Heart left ventricle (tissue), 16 donors: ENCODE data around the gene CYP4F3. TPM values are rescaled to one million over a fixed set of nuclear protein-coding genes. Genes with fewer than 3 reads are reported as not detected.

Experiments
- ATAC-seq, 4 donors: fragments of 200-7000 bp; cut with Tn5 transposase; one replicate each; pipeline ENCODE4 v1.9.1; 2020 to 2022; ENCODE audit warnings: moderate library complexity in 4 of 4, mild to moderate bottlenecking in 3 of 4, moderate number of reproducible peaks in 1 of 4
- DNase-seq, 5 donors: peaks; one replicate each; pipeline ENCODE4 v3.0.0-alpha.2; 2020
- H3K27ac ChIP-seq, 12 donors: fragments of 200-600 bp; sonication (generic) in 4 of 12; one replicate each; pipeline versions ENCODE4 v1.5.0 to v1.8.0; 2016 to 2022; ENCODE audit warnings: mild to moderate bottlenecking in 2 of 12
- H3K27me3 ChIP-seq, 9 donors: fragments of 200-600 bp; sonication (generic) in 2 of 9; one replicate each; pipeline versions ENCODE4 v1.5.1 to v1.8.0; 2016 to 2022; ENCODE audit warnings: mild to moderate bottlenecking in 3 of 9
- H3K36me3 ChIP-seq, 9 donors: fragments of 200-600 bp; sonication (generic) in 2 of 9; one replicate each; pipeline versions ENCODE4 v1.5.0 to v1.8.0; 2018 to 2022; ENCODE audit warnings: mild to moderate bottlenecking in 2 of 9
- H3K4me1 ChIP-seq, 12 donors: fragments of 200-600 bp; sonication (generic) in 4 of 12; one replicate each; pipeline versions ENCODE4 v1.5.0 to v1.8.0; 2016 to 2022; ENCODE audit warnings: mild to moderate bottlenecking in 3 of 12
- H3K4me3 ChIP-seq, 12 donors: fragments of 200-600 bp; sonication (generic) in 4 of 12; one replicate each; pipeline versions ENCODE4 v1.5.0 to v1.8.0; 2017 to 2022; ENCODE audit warnings: mild to moderate bottlenecking in 9 of 12, moderate library complexity in 4 of 12
- H3K9me3 ChIP-seq, 12 donors: fragments of 200-600 bp; sonication (generic) in 4 of 12; one replicate each; pipeline versions ENCODE4 v1.5.0 to v1.8.0; 2016 to 2022; ENCODE audit warnings: mild to moderate bottlenecking in 1 of 12
- CTCF ChIP-seq, 12 donors: fragments of 200-600 bp; sonication (generic) in 4 of 12; IDR thresholded peaks; one replicate each; pipeline versions ENCODE4 v1.5.0 to v1.8.0; 2018 to 2022; ENCODE audit warnings: antibody characterized with exemption in 12 of 12, mild to moderate bottlenecking in 5 of 12
- POLR2A ChIP-seq, 2 donors: fragments of 450-650 bp; IDR thresholded peaks; one replicate each; pipeline ENCODE4 v1.6.1; 2017; ENCODE audit warnings: antibody characterized with exemption in 2 of 2, mild to moderate bottlenecking in 2 of 2, moderate library complexity in 2 of 2
- WGBS, 4 donors: extraction: QIAGEN DNeasy Blood & Tissue Kit in 2 of 4; methylation state at CpG; one replicate each; pipeline versions ENCODE4 v1.1.5 to v1.1.7; 2013 to 2018; 5-methylcytosine and 5-hydroxymethylcytosine counted together
- intact Hi-C, 10 donors: fragments of 100-400 bp; cut with DNase I; formaldehyde crosslinking; loops; one replicate each; pipeline versions ENCODE4 v1.11.1 to v1.14.2; 2022
- polyA plus RNA-seq, 2 donors: library from polyadenylated mRNA; stranded (reverse); fragments of 200-250 nt; gene quantifications; one replicate each; pipeline ENCODE4 v1.2.3, GENCODE V29; 2013
- total RNA-seq, 9 donors: library from RNA; depleted of rRNA in 2 of 9; stranded (reverse); fragments of >200 nt in 2 of 9; fragmentation: NEBNext Ultra II Directional in 3 of 9; extraction: Animal tissue kit (Norgen Biotek cat#: 25700) in 3 of 9; gene quantifications; one replicate each; pipeline versions ENCODE4 v1.1.0 to v1.2.4, GENCODE V29; 2016 to 2023
- donor health status: ischemic (EF 13 %, LVEDD 7.1; RV severe dilation, severe dysfunction).
- donor health status: healthy with polysubstance abuse.
- donor health status: DM: no; HTN: yes; CAD: no.
- donor health status: DM: no; HTN: no; CAD: no.
- donor health status: ischemic (EF 25% LVEDD 6.9; RV normal size, moderate dysfunction).
- donor health status: ischemic (EF 25% LVEDD 5.7; RV mildly dilated, moderate dysfunction).
- donor health status: healthy.
- donor health status: DM: yes; HTN: yes; CAD: no.
- donor health status: ischemic (EF 35%, LVEDD 5.7; RV mildly dilated, moderate dysfunction).
- donor health status: nonischemic (EF 11% LVEDD 7.7; RV severe dilation, severe dysfunction).
- donor health status: DM: yes; HTN: yes; CAD: no.
- donor health status: PGD.
- donor health status: ischemic (EF 29% LVEDD 5.4; RV normal size, mild dysfunction).
- donor health status: nonischemic (EF 23%, LVEDD 6.1; RV moderate dilation, normal function).

Gene CYP4F3
- total and polyA plus RNA-seq, 11 donors: 0.04 to 1.9 (median 0.29) TPM; not detected in 4

GRCh38 chr19:15671891-15672579, 31.3 kb downstream of the CYP4F3 start:
- Histone ChIP-seq H3K27me3 (peaks cover 0 to 5% (median 0%) of the 10 kb centered on the region in 9 donors), H3K4me1 (peaks cover 0 to 20% (median 10%) of the 10 kb centered on the region in 12 donors), H3K9me3 (no peaks in the 10 kb centered on the region), H3K27ac (peak overlapping the region in 11 of 12 donors; percentile 9 to 78 (median 47)), H3K4me3 (peak overlapping the region in 1 of 12 donors; percentile 14), H3K36me3 (no peaks in the 10 kb centered on the region)
- intact Hi-C loops: loop anchor here in 3 of 10 donors (2.0 to 10.0 kb wide), 3 partner anchors 103 to 105 kb away; no protein-coding TSS in a partner anchor
- TF ChIP-seq CTCF (IDR thresholded peaks at IDR 0.05) (no peak), POLR2A (IDR thresholded peaks at IDR 0.05) (no peak)
- DNase-seq (no peak), ATAC-seq (no peak)
- 48 to 56% (median 52%) methylated on average over 10 of the region's 10 CpGs for WGBS, 4 donors

GRCh38 chr19:15672580-15673175, 32.0 kb downstream of the CYP4F3 start, which contains the start of gene CYP4F12:
CYP4F12 (plus strand) TSS chr19:15673087; CDS start chr19:15673530, 443 bp downstream.
- TF ChIP-seq POLR2A (IDR thresholded peaks at IDR 0.05) (peak in 1 of 2 donors; percentile 55), CTCF (IDR thresholded peaks at IDR 0.05) (no peak)
- peak within 1 kb of the TSS in 11 of 12 donors; percentile 9 to 78 (median 60) for H3K27ac ChIP-seq
- DNase-seq (peak; percentile 83 to 94 (median 89)), ATAC-seq (peak; percentile 95 to 99 (median 98))
- H3K9me3 ChIP-seq: no peaks in the 10 kb centered on the region
- H3K27me3 ChIP-seq: peaks cover 0 to 5% (median 0%) of the 10 kb centered on the region in 9 donors
- WGBS, 4 donors: 8 to 29% (median 17%) methylated on average over 3 to 6 of the region's 6 CpGs
- peak within 1 kb of the TSS in 10 of 12 donors; percentile 7 to 49 (median 36) for H3K4me3 ChIP-seq
- no peaks in the 10 kb centered on the region for H3K36me3 ChIP-seq
- H3K4me1 ChIP-seq: peaks cover 0 to 20% (median 10%) of the 10 kb centered on the region in 12 donors
- intact Hi-C loops: loop anchor here in 3 of 10 donors (2.0 to 10.0 kb wide), 3 partner anchors 102 to 105 kb away; no protein-coding TSS in a partner anchor

- Histone ChIP-seq H3K27me3 (peaks cover 0 to 5% (median 0%) of the 10 kb centered on the region in 9 donors), H3K9me3 (no peaks in the 10 kb centered on the region), H3K36me3 (no peaks in the 10 kb centered on the region), H3K27ac (peak overlapping the region in 11 of 12 donors; percentile 9 to 78 (median 60)), H3K4me1 (peaks cover 0 to 20% (median 10%) of the 10 kb centered on the region in 12 donors), H3K4me3 (peak overlapping the region in 10 of 12 donors; percentile 7 to 49 (median 36))
- ATAC-seq (peak in 3 of 4 donors; percentile 18 to 37 (median 29)), DNase-seq (peak in 1 of 5 donors; percentile 28)
- intact Hi-C loops: loop anchor here in 3 of 10 donors (2.0 to 10.0 kb wide), 3 partner anchors 102 to 104 kb away; no protein-coding TSS in a partner anchor
- 27 to 31% (median 28%) methylated on average over 9 of the region's 9 CpGs for WGBS, 4 donors
- TF ChIP-seq POLR2A (IDR thresholded peaks at IDR 0.05) (no peak), CTCF (IDR thresholded peaks at IDR 0.05) (no peak)
These were observed 32.5 kb downstream of the CYP4F3 start for GRCh38 chr19:15673176-15673654.
